Esophagus squamous epithelium (tissue), 5 donors: ENCODE data around the gene ECI1. TPM values are rescaled to one million over a fixed set of nuclear protein-coding genes. Genes with fewer than 3 reads are reported as not detected.

ENCODE experiments used
- DNase-seq: peaks from one replicate; lab custom pipeline; 2025; lab: John Stamatoyannopoulos, UW
- H3K27ac ChIP-seq, 4 donors: fragments of 200-600 bp; sonication (generic); one replicate each; pipeline ENCODE4 v1.5.1; 2016 to 2019; ENCODE audit warnings: mild to moderate bottlenecking in 1 of 4
- H3K27me3 ChIP-seq, 4 donors: fragments of 200-600 bp; sonication (generic); 1 replicate in 3 of 4; 2 replicates in 1 of 4; pipeline versions ENCODE4 v1.5.1 to v1.6.0; 2017 to 2021; ENCODE audit warnings: antibody characterized with exemption in 1 of 4
- H3K36me3 ChIP-seq, 3 donors: fragments of 200-600 bp; sonication (generic); one replicate each; pipeline ENCODE4 v1.5.1; 2016 to 2019
- H3K4me1 ChIP-seq, 3 donors: fragments of 200-600 bp; sonication (generic); one replicate each; pipeline ENCODE4 v1.5.1; 2017 to 2019
- H3K4me3 ChIP-seq, 4 donors: fragments of 200-600 bp; sonication (generic); 1 replicate in 3 of 4; 2 replicates in 1 of 4; pipeline ENCODE4 v1.5.1; 2016 to 2019; ENCODE audit warnings: mild to moderate bottlenecking in 2 of 4, moderate library complexity in 1 of 4
- H3K9me3 ChIP-seq, 3 donors: fragments of 200-600 bp; sonication (generic); one replicate each; pipeline ENCODE4 v1.5.1; 2016 to 2019
- POLR2A ChIP-seq, 4 donors: fragments of 450-650 bp; IDR thresholded peaks; one replicate each; pipeline ENCODE4 v1.6.1; 2017; ENCODE audit warnings: antibody characterized with exemption in 4 of 4, mild to moderate bottlenecking in 4 of 4, moderate library complexity in 3 of 4
- WGBS, 2 donors: methylation state at CpG; one replicate each; pipeline ENCODE4 v1.1.5; 2018; 5-methylcytosine and 5-hydroxymethylcytosine counted together
- intact Hi-C: fragments of 100-400 bp; cut with DNase I; formaldehyde crosslinking; loops from one replicate; pipeline ENCODE4 v1.15.0; 2022
- total RNA-seq, 4 donors: library from RNA; depleted of rRNA; stranded (reverse); fragments of >200 nt; gene quantifications; one replicate each; pipeline ENCODE4 v1.1.0, GENCODE V29; 2016
- TF ChIP-seq, protein P1 (sequence below), 6 experiments: fragments of 450-650 bp in 4 of 6; fragments of 200-600 bp in 2 of 6; sonication (generic) in 2 of 6; IDR thresholded peaks; one replicate each; pipeline ENCODE4 v1.5.1; 2016 to 2019; ENCODE audit warnings: antibody characterized with exemption in 6 of 6, mild to moderate bottlenecking in 4 of 6, moderate library complexity in 4 of 6
- donor health status: DM: yes; HTN: yes; CAD: no.

ECI1 gene
- total RNA-seq, 4 donors from 2014 or later = 38.6 to 50.7 (median 42.6) TPM

DNA sequence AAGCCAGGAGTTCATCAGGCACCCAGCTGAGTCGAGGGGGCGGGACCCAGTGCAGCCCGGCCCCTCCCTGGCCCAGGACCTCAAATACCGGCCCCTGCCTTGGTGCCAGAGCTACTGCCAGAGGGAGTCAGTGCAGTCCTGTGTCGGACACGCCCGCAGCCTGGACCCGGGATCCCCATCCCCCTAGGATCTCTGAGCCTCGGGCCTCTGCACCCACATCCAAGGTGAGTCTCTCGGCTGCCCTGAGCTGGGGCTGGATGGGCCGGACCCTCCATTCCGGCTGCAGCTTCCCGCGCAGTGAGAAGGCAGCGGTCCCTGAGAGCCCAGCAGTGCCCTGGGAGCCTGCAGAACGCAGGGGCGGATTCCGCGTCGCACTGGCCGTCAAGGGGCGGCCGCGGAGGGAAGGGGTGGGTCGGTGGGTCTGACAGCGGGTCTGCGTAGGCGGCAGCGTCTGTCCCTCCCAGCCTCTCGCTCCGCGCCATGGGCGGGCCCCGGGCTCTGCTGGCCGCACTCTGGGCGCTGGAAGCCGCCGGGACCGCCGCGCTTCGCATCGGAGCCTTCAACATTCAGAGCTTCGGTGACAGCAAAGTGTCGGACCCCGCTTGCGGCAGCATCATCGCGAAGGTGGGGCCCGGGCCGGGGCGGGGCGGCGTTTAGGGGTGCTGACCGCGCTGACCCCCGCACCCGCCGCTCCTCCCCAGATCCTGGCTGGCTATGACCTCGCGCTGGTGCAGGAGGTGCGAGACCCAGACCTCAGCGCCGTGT is 14.9 kb downstream of the ECI1 start, which contains the start of gene DNASE1L2:
TSS of gene DNASE1L2 (plus strand) at position 108 of the 765 bp plus-strand sequence. CDS start at position 481, 373 bp downstream.
- TF ChIP-seq, protein P1, sequence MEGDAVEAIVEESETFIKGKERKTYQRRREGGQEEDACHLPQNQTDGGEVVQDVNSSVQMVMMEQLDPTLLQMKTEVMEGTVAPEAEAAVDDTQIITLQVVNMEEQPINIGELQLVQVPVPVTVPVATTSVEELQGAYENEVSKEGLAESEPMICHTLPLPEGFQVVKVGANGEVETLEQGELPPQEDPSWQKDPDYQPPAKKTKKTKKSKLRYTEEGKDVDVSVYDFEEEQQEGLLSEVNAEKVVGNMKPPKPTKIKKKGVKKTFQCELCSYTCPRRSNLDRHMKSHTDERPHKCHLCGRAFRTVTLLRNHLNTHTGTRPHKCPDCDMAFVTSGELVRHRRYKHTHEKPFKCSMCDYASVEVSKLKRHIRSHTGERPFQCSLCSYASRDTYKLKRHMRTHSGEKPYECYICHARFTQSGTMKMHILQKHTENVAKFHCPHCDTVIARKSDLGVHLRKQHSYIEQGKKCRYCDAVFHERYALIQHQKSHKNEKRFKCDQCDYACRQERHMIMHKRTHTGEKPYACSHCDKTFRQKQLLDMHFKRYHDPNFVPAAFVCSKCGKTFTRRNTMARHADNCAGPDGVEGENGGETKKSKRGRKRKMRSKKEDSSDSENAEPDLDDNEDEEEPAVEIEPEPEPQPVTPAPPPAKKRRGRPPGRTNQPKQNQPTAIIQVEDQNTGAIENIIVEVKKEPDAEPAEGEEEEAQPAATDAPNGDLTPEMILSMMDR (IDR thresholded peaks at IDR 0.05) = no peak
- no peak for TF ChIP-seq POLR2A (IDR thresholded peaks at IDR 0.05)
- H3K4me1 ChIP-seq = peaks cover 20 to 42% (median 22%) of the 10 kb centered on the region in 3 donors
- intact Hi-C loops = no loop called here
- no peak for DNase-seq
- no peaks in the 10 kb centered on the region for H3K9me3 ChIP-seq
- peak within 1 kb of the TSS in 2 of 4 donors; percentile 29 to 49 for H3K4me3 ChIP-seq
- peaks cover 7 to 48% (median 13%) of the 10 kb centered on the region in 4 donors for H3K27me3 ChIP-seq
- H3K27ac ChIP-seq = no peak within 1 kb of the TSS
- 7 to 9% methylated on average over 8 of the region's 64 CpGs for WGBS, 2 donors
- peaks cover 39 to 67% (median 40%) of the 10 kb centered on the region in 3 donors for H3K36me3 ChIP-seq

DNA sequence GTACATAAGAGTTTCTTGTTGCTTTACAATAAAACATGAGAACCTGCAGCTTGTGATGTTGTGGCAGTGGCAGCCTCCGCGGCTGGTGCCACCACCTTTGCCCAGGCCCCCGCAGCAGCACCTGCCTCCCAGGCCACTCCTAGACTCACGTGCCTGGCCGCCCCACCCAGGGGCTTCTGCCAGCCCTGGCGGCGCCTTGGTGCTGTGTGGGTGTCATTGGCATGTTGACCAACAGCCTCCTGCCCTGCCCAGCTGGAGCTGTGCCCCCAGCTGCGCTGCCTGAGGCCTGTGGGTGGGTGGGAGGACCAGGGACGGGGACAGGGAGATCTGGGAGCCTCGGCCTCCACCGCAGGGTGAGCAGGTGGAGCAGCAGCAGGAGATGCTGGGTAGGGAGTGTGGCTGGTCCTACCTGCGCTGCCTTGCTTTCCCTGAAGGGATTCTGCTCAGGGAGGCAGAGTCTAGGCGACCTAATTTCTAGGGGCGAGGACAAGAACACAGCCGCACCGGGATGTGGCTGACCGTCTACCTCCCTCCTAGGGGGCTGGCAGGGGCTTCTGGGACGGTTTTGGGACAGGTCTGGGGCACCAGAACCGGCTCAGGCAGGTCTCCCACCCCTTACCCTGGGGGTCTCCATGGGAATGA is 15.6 kb downstream of the ECI1 start:
- DNase-seq = no peak
- Histone ChIP-seq H3K4me1 (peaks cover 22 to 49% (median 27%) of the 10 kb centered on the region in 3 donors), H3K27me3 (peaks cover 7 to 48% (median 13%) of the 10 kb centered on the region in 4 donors), H3K4me3 (peak overlapping the region in 1 of 4 donors; percentile 29), H3K36me3 (peaks cover 40 to 69% (median 43%) of the 10 kb centered on the region in 3 donors), H3K27ac (no peak overlapping the region), H3K9me3 (no peaks in the 10 kb centered on the region)
- TF ChIP-seq, protein P1 (IDR thresholded peaks at IDR 0.05) = no peak
- TF ChIP-seq POLR2A (IDR thresholded peaks at IDR 0.05) = no peak
- intact Hi-C loops = no loop called here
- WGBS, 2 donors = 80% methylated on average over 4 of the region's 19 CpGs; no CpG with 5 or more reads in 1 of the 2 donors

DNA sequence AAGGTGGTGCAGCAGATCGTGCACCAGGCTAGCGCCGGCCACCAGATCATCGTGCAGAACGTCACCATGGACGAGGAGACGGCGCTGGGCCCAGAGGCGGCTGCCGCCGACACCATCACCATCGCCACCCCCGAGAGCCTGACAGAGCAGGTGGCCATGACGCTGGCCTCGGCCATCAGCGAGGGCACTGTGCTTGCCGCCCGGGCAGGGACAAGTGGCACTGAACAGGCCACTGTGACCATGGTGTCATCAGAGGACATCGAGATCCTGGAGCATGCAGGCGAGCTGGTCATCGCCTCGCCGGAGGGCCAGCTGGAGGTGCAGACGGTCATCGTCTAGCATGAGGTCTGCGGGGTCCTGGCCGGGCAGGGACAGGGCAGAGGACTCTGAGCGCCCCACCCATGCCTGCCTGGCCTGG is 16.1 kb downstream of the ECI1 start:
- peaks cover 43 to 70% (median 44%) of the 10 kb centered on the region in 3 donors for H3K36me3 ChIP-seq
- no peak for TF ChIP-seq POLR2A (IDR thresholded peaks at IDR 0.05)
- TF ChIP-seq, protein P1 (IDR thresholded peaks at IDR 0.05) = no peak
- peaks cover 7 to 48% (median 13%) of the 10 kb centered on the region in 4 donors for H3K27me3 ChIP-seq
- DNase-seq = no peak
- no peak overlapping the region for H3K27ac ChIP-seq
- no peaks in the 10 kb centered on the region for H3K9me3 ChIP-seq
- intact Hi-C loops = no loop called here
- 90 to 100% methylated on average over 2 to 6 of the region's 28 CpGs for WGBS, 2 donors
- H3K4me1 ChIP-seq = peaks cover 22 to 54% (median 30%) of the 10 kb centered on the region in 3 donors
- no peak overlapping the region for H3K4me3 ChIP-seq

DNA sequence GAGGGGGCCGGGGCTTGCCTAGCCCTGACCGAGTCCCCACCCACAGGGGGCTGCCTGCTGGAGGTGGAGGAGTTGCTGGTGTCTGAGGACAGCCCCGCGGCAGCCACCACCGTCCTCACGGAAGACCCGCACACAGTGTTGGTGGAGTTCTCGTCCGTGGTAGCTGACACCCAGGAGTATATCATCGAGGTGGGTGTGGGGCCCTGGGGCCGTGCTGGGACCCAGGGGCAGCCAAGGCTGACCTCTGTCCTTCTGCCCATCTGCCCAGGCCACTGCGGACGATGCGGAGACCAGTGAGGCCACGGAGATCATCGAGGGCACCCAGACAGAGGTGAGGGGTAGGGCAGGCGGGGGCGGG is 16.6 kb downstream of the ECI1 start:
- intact Hi-C loops = no loop called here
- Histone ChIP-seq H3K36me3 (peaks cover 46 to 70% (median 47%) of the 10 kb centered on the region in 3 donors), H3K27me3 (peaks cover 7 to 48% (median 13%) of the 10 kb centered on the region in 4 donors), H3K27ac (no peak overlapping the region), H3K4me3 (no peak overlapping the region), H3K4me1 (peaks cover 22 to 57% (median 30%) of the 10 kb centered on the region in 3 donors), H3K9me3 (no peaks in the 10 kb centered on the region)
- TF ChIP-seq POLR2A (IDR thresholded peaks at IDR 0.05) = no peak
- TF ChIP-seq, protein P1 (IDR thresholded peaks at IDR 0.05) = no peak
- DNase-seq = no peak
- WGBS, 2 donors = 85% methylated on average over 4 of the region's 18 CpGs; no CpG with 5 or more reads in 1 of the 2 donors
